Endothelial cell (in vitro differentiated cells): ENCODE measurements around the gene GRID2IP. TPM values are rescaled to one million over a fixed set of nuclear protein-coding genes. Genes with fewer than 3 reads are reported as not detected.
"Not testable (repeated sequence)": the region's sequence is repeated elsewhere in the genome, so short reads cannot be mapped to it uniquely, and the experiment has no call there.

Source experiments
- DNase-seq: peaks from one replicate; pipeline ENCODE4 v3.0.0; 2021; ENCODE audit warnings: low spot score
- H3K27ac Mint-ChIP-seq: one replicate; pipeline ENCODE4 v1.8.0; 2021; ENCODE audit warnings: mixed read lengths, inconsistent platforms; ENCODE audit not compliant: unreplicated experiment
- H3K27me3 Mint-ChIP-seq: one replicate; pipeline ENCODE4 v1.8.0; 2021; ENCODE audit warnings: mild to moderate bottlenecking, moderate library complexity, mixed read lengths, inconsistent platforms; ENCODE audit not compliant: unreplicated experiment
- H3K36me3 Mint-ChIP-seq: one replicate; pipeline ENCODE4 v1.8.0; 2021; ENCODE audit warnings: mild to moderate bottlenecking, low read depth, mixed read lengths, inconsistent platforms; ENCODE audit not compliant: unreplicated experiment
- H3K4me1 Mint-ChIP-seq: one replicate; pipeline ENCODE4 v1.8.0; 2021; ENCODE audit warnings: mild to moderate bottlenecking, mixed read lengths, inconsistent platforms; ENCODE audit not compliant: unreplicated experiment
- H3K4me3 Mint-ChIP-seq: one replicate; pipeline ENCODE4 v1.8.0; 2021; ENCODE audit warnings: mild to moderate bottlenecking, mixed read lengths, inconsistent platforms; ENCODE audit not compliant: unreplicated experiment
- H3K9me3 Mint-ChIP-seq: one replicate; pipeline ENCODE4 v1.8.0; 2021; ENCODE audit warnings: mixed read lengths, inconsistent platforms; ENCODE audit not compliant: unreplicated experiment
- total RNA-seq: library from RNA; stranded (reverse); fragmentation: NEBNext Ultra II Directional; extraction: Animal tissue kit (Norgen Biotek cat#: 25700); gene quantifications from one replicate; pipeline ENCODE4 v1.2.1, GENCODE V29; 2021; ENCODE audit not compliant: unreplicated experiment
- TF ChIP-seq, protein P1 (sequence below): fragments of 200-600 bp; sonication (generic); IDR thresholded peaks from one replicate; pipeline ENCODE4 v1.5.0; 2021; ENCODE audit warnings: antibody characterized with exemption; ENCODE audit not compliant: unreplicated experiment

The GRID2IP gene
- total RNA-seq, 1 donor from 2014 or later: 0.08 TPM

DNA sequence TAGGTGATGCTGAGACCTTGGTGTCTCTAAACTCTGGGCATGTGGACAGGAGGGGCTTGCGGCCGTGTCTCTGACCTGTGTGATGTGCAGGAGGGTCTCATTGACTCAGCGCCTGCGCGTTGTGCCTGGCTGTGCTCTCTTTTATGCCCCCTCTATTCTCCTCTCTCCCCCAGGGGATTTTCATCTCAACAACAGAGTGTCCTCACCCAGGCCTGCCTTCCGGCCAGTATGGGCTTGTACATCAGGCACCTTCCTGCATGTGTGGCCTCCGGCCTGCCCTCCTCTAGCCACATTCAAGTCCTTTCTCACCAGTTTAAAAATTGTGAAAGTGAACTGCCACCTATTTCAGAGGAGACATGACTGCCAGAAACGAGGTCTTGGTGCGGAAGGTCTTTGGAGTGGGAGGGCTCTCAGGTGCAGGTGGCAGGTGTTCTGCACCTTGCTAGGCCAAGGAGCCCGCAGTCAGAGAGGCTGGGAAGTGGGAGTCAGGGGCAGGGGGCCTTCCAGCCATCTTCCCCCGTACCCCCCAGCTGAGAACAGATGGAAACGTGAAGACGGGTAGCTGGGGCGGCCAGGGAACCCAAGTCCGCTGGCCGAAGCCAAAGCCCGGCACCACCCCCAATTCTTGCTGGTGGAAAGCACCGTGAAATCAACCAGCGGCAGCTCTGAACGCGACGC, 38.0 kb upstream of the GRID2IP start:
- peaks cover 12% of the 10 kb centered on the region for H3K27me3 Mint-ChIP-seq
- H3K9me3 Mint-ChIP-seq: no peaks in the 10 kb centered on the region
- H3K4me3 Mint-ChIP-seq: peak overlapping the region; percentile 91
- H3K4me1 Mint-ChIP-seq: peaks cover 13% of the 10 kb centered on the region
- DNase-seq: no peak
- peaks cover 32% of the 10 kb centered on the region for H3K36me3 Mint-ChIP-seq
- H3K27ac Mint-ChIP-seq: peak overlapping the region; percentile 67
- TF ChIP-seq, protein P1, sequence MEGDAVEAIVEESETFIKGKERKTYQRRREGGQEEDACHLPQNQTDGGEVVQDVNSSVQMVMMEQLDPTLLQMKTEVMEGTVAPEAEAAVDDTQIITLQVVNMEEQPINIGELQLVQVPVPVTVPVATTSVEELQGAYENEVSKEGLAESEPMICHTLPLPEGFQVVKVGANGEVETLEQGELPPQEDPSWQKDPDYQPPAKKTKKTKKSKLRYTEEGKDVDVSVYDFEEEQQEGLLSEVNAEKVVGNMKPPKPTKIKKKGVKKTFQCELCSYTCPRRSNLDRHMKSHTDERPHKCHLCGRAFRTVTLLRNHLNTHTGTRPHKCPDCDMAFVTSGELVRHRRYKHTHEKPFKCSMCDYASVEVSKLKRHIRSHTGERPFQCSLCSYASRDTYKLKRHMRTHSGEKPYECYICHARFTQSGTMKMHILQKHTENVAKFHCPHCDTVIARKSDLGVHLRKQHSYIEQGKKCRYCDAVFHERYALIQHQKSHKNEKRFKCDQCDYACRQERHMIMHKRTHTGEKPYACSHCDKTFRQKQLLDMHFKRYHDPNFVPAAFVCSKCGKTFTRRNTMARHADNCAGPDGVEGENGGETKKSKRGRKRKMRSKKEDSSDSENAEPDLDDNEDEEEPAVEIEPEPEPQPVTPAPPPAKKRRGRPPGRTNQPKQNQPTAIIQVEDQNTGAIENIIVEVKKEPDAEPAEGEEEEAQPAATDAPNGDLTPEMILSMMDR: no peak

DNA sequence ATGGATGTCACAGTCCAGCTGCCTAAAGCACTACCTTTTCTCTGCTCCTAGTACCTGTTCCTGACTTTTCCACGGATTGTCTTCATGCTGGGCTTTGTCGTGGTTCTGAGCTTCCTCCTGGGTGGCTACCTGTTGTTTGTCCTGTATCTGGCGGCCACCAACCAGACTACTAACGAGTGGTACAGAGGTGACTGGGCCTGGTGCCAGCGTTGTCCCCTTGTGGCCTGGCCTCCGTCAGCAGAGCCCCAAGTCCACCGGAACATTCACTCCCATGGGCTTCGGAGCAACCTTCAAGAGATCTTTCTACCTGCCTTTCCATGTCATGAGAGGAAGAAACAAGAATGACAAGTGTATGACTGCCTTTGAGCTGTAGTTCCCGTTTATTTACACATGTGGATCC, 37.3 kb upstream of the GRID2IP start:
- peaks cover 30% of the 10 kb centered on the region for H3K36me3 Mint-ChIP-seq
- H3K27me3 Mint-ChIP-seq: peaks cover 12% of the 10 kb centered on the region
- TF ChIP-seq, protein P1: no peak
- peaks cover 13% of the 10 kb centered on the region for H3K4me1 Mint-ChIP-seq
- no peaks in the 10 kb centered on the region for H3K9me3 Mint-ChIP-seq
- peak overlapping the region; percentile 67 for H3K27ac Mint-ChIP-seq
- no peak for DNase-seq
- H3K4me3 Mint-ChIP-seq: peak overlapping the region; percentile 91

DNA sequence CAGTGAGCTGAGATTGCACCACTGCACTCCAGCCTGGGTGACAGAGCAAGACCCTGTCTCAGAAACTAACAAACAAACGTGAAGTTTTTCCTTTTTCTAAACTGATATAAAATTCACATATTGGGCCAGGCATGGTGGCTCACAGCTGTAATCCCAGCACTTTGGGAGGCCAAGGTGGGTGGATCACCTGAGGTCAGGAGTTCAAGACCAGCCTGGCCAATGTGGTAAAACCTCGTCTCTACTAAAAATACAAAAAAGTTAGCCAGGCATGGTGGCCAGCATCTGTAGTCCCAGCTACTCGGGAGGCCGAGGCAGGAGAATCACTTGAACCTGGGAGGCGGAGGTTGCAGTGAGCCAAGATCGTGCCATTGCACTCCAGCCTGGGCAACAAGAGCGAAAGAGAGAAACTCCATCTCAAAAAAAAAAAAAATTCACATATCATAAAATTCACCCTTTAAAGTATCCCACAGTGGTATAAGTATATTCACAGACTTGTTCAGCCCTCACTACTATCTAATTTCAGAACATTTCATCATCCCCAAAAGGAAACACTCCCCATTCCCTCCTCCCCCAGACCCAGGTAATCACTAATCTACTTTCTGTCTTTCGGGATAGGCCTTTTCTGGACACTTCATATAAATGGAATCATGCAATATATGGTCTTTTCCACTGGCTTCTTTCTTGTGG, 34.6 kb upstream of the GRID2IP start:
- H3K36me3 Mint-ChIP-seq: peaks cover 37% of the 10 kb centered on the region
- not testable (repeated sequence) for DNase-seq, H3K27ac Mint-ChIP-seq, H3K4me3 Mint-ChIP-seq, H3K4me1 Mint-ChIP-seq, H3K9me3 Mint-ChIP-seq, H3K27me3 Mint-ChIP-seq

DNA sequence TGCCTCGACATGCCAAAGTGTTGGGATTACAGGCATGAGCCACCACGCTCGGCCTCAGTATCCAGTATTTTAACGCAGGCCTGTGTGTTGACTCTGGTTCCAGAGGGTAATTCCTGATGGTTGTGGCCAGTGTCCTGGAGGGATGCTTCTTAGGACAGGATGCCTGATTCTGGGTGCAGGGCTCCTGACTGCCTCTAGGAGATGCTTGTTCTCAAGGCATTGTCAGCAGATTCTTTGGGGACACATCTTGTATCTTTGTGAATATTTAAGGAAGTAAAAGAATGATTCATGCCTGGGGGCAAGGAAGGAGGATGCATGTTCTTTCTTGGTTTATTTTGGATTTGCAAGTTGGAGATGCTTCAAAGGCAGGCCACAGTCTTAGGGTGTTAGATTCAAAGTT, 28.2 kb upstream of the GRID2IP start:
- Mint-ChIP-seq H3K36me3 (peaks cover 15% of the 10 kb centered on the region), H3K4me3 (peak overlapping the region; percentile 29), H3K4me1 (peaks cover 4% of the 10 kb centered on the region), H3K27ac (no peak overlapping the region), H3K9me3 (no peaks in the 10 kb centered on the region), H3K27me3 (peaks cover 1% of the 10 kb centered on the region)
- no peak for DNase-seq
- TF ChIP-seq, protein P1: peak; percentile 25

DNA sequence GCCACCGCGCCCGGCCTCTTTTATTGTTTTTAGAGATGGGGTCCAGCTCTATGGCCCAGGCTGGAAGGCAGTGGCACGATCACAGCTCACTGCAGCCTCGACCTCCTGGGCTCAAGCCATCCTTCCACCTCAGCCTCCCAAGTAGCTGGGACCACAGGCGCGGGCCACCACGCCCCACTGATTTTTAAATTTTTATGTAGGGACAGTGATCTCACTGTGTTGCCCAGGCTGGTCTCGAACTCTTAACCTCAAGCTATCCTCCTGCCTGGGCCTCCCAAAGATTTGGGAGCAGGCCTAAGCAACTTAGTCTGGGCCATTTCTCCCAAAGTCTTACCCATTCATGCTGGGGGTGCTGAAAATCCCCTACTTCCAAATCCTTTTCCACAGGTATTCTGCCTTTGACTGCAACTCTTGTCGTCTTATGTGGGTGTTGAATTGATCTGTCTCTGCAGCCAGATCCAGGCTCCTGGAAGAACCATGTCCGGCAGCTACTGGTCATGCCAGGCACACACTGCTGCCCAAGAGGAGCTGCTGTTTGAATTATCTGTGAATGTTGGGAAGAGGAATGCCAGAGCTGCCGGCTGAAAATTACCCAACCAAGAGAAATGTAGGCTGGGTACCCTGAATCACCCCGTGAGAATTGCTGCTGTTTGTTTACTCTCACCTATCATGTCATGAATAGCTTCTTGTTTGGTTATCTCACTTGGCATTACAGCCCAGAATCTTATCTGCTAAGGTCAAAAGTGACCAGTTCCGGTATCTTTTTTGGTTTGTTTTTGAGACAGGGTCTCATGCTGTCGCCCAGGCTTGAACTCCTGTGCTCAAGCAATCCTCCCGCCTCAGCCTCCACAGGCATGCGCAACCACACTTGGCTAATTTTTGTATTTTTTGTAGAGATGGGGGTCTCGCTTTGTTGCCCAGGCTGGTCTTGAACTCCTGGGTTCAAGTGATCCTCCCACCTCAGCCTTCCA, 27.1 kb upstream of the GRID2IP start:
- no peak overlapping the region for H3K4me3 Mint-ChIP-seq
- H3K36me3 Mint-ChIP-seq: peaks cover 13% of the 10 kb centered on the region
- H3K9me3 Mint-ChIP-seq: no peaks in the 10 kb centered on the region
- TF ChIP-seq, protein P1: no peak
- H3K27me3 Mint-ChIP-seq: peaks cover 1% of the 10 kb centered on the region
- peaks cover 4% of the 10 kb centered on the region for H3K4me1 Mint-ChIP-seq
- DNase-seq: no peak
- H3K27ac Mint-ChIP-seq: peak overlapping the region; percentile 57
